ENCODE results near the gene PCDHAC1.

GRCh38 chr5:140967226-140967893 lies 41.3 kb downstream of the PCDHAC1 start:
- TF ChIP-seq CTCF (IDR thresholded peaks at IDR 0.05; ENCODE audit: low read depth, low read length) (no peak), EZH2phosphoT487 (IDR thresholded peaks at IDR 0.05; ENCODE audit: low read depth) (no peak)
